ENCODE results near the gene TMEM156. TPM values are rescaled to one million over a fixed set of nuclear protein-coding genes. Genes with fewer than 3 reads are reported as not detected.

TMEM156 gene
- total RNA-seq, 2 donors from 2014 or later: not detected

DNA sequence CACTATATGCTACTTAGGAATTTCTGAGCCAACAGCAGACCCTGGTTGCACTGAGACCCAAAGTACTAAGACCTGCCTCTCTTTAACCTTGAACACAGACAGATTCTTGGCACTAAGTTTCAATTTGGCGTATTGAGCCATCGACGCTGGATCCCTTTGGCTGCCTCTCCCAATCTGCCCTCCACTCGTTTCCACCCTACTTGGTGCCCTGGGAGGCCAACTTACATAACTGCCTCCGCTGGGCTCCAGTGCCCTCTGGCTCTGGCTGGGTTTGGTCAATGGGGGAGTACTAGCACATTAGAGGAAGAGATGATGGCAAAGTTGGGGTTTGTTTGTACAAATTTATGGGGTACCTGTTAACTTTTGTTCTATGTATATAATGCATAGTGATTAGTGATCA lies 63.5 kb downstream of the TMEM156 start:
- Mint-ChIP-seq H3K27me3 (ENCODE audit: insufficient read depth) (no peaks in the 10 kb centered on the region), H3K4me1 (no peaks in the 10 kb centered on the region), H3K27ac (no peak overlapping the region), H3K4me3 (no peak overlapping the region), H3K9me3 (peaks cover 3% of the 10 kb centered on the region), H3K36me3 (ENCODE audit: low read depth) (no peaks in the 10 kb centered on the region)
- Histone ChIP-seq H3K27ac (ENCODE audit: low read depth, low read length) (no peak overlapping the region), H3K9ac (ENCODE audit: extremely low read depth, low read length, poor library complexity, severe bottlenecking) (no peak overlapping the region), H3K9me3 (ENCODE audit: control insufficient read depth, low read length) (no peaks in the 10 kb centered on the region), H3K4me1 (ENCODE audit: control insufficient read depth, insufficient read depth, low read length) (no peaks in the 10 kb centered on the region), H3K4me3 (ENCODE audit: low read length) (no peak overlapping the region), H3K27me3 (ENCODE audit: control insufficient read depth, insufficient read depth, low read length, poor library complexity, severe bottlenecking) (no peaks in the 10 kb centered on the region), H3K36me3 (ENCODE audit: control insufficient read depth, insufficient read depth, low read length) (no peaks in the 10 kb centered on the region)
- no peak for TF ChIP-seq CTCF (conservative IDR thresholded peaks at IDR 0.05)
- DNase-seq: no peak
- 91 to 100% methylated on average over 3 to 5 of the region's 5 CpGs for WGBS, 2 experiments (ENCODE audit: insufficient coverage in 1 of 2, insufficient read length in 1 of 2)

DNA sequence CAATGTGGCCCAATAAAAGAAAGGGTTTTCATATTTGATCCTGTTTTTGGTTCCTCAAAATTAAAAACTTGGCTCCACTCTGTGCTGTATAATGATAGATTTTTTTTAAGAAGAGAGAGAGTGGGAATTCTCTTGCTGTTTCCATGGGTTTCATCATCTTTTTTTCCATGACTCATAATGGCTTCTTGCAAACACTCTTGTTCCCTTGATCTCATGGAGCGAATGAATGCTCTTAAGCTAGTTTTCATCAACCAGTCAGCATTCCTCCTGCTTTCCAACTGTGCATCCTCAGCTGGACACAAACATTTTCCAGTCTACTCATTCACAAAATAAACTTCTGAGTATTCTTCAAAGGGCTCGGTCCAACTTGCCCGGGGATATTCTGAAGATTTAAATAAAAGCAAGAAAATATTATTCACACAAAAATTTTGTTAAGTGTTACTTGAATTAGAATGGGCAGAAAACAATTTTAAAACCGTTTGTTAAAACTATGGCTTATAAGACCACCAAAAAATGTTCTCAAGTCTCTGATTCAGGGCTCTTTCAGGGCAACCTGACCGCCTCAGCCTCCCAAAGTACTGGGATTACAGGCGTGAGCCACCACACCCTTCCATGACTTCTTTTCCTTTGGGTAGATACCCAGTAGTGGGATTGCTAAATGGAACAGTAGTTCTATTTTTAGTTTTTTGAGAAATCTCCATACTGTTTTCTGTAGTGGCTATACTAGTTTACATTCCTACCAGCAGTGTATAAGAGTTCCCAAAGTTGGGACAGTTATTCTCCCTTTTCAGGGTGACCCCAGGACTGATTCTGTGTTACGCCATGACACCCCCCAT lies 64.7 kb downstream of the TMEM156 start:
- DNase-seq: no peak
- H3K9me3 Mint-ChIP-seq: peaks cover 3% of the 10 kb centered on the region
- TF ChIP-seq CTCF (conservative IDR thresholded peaks at IDR 0.05): no peak
- no peak overlapping the region for H3K9ac ChIP-seq (ENCODE audit: extremely low read depth, low read length, poor library complexity, severe bottlenecking)
- H3K4me1 Mint-ChIP-seq: no peaks in the 10 kb centered on the region
- H3K4me3 ChIP-seq (ENCODE audit: low read length): no peak overlapping the region
- no peak overlapping the region for H3K4me3 Mint-ChIP-seq
- H3K27me3 ChIP-seq (ENCODE audit: control insufficient read depth, insufficient read depth, low read length, poor library complexity, severe bottlenecking): no peaks in the 10 kb centered on the region
- H3K4me1 ChIP-seq (ENCODE audit: control insufficient read depth, insufficient read depth, low read length): no peaks in the 10 kb centered on the region
- no peaks in the 10 kb centered on the region for H3K36me3 Mint-ChIP-seq (ENCODE audit: low read depth)
- H3K27ac Mint-ChIP-seq: no peak overlapping the region
- H3K36me3 ChIP-seq (ENCODE audit: control insufficient read depth, insufficient read depth, low read length): no peaks in the 10 kb centered on the region
- H3K27ac ChIP-seq (ENCODE audit: low read depth, low read length): no peak overlapping the region
- H3K27me3 Mint-ChIP-seq (ENCODE audit: insufficient read depth): no peaks in the 10 kb centered on the region
- no peaks in the 10 kb centered on the region for H3K9me3 ChIP-seq (ENCODE audit: control insufficient read depth, low read length)
- 77 to 92% methylated on average over 2 to 7 of the region's 7 CpGs for WGBS, 2 experiments (ENCODE audit: insufficient coverage in 1 of 2, insufficient read length in 1 of 2)

DNA sequence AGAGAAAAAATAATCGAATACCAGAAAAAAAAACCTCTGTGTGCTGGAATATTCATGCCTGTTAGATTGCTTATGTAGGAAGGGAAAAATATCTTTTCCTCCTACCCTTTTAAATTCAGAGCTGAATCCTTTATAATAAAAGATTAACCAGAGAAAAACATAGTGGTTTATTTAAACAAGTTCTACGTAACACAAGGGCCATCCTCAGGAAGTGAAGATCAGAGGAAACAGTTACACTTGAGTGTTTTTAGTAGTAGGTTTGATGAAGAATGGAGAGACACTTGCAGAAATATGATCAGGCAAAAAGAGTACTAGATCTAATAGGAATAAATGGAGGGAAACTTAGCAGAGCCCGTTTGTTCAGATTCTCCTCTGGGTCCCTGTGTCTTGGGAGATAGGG lies 66.3 kb downstream of the TMEM156 start:
- H3K27ac Mint-ChIP-seq: no peak overlapping the region
- 77 to 91% methylated on average over 2 to 3 of the region's 3 CpGs for WGBS, 2 experiments (ENCODE audit: insufficient coverage in 1 of 2, insufficient read length in 1 of 2)
- no peaks in the 10 kb centered on the region for H3K27me3 Mint-ChIP-seq (ENCODE audit: insufficient read depth)
- no peaks in the 10 kb centered on the region for H3K36me3 Mint-ChIP-seq (ENCODE audit: low read depth)
- H3K36me3 ChIP-seq (ENCODE audit: control insufficient read depth, insufficient read depth, low read length): no peaks in the 10 kb centered on the region
- DNase-seq: no peak
- H3K27ac ChIP-seq (ENCODE audit: low read depth, low read length): no peak overlapping the region
- H3K9ac ChIP-seq (ENCODE audit: extremely low read depth, low read length, poor library complexity, severe bottlenecking): no peak overlapping the region
- peaks cover 3% of the 10 kb centered on the region for H3K9me3 Mint-ChIP-seq
- TF ChIP-seq CTCF (conservative IDR thresholded peaks at IDR 0.05): no peak
- no peaks in the 10 kb centered on the region for H3K27me3 ChIP-seq (ENCODE audit: control insufficient read depth, insufficient read depth, low read length, poor library complexity, severe bottlenecking)
- no peak overlapping the region for H3K4me3 Mint-ChIP-seq
- H3K9me3 ChIP-seq (ENCODE audit: control insufficient read depth, low read length): no peaks in the 10 kb centered on the region
- no peaks in the 10 kb centered on the region for H3K4me1 Mint-ChIP-seq
- no peaks in the 10 kb centered on the region for H3K4me1 ChIP-seq (ENCODE audit: control insufficient read depth, insufficient read depth, low read length)
- no peak overlapping the region for H3K4me3 ChIP-seq (ENCODE audit: low read length)

Data from endodermal cell (in vitro differentiated cells).